Activated T-cell treated with anti-CD3 and anti-CD28 coated beads, Interleukin-2, amount 50 U/mL, for 24 hours (primary cell): Measurements from ENCODE around the gene CYB5D1.

Source experiments
- DNase-seq: peaks from one replicate; pipeline ENCODE4 v3.0.0-alpha.2; 2020
- H3K27ac Mint-ChIP-seq: 2 replicates; pipeline ENCODE4 v1.8.0; 2020; ENCODE audit warnings: mild to moderate bottlenecking, mixed read lengths
- H3K27me3 Mint-ChIP-seq: 2 replicates; pipeline ENCODE4 v1.8.0; 2020; ENCODE audit warnings: mixed read lengths
- H3K36me3 Mint-ChIP-seq: 2 replicates; pipeline ENCODE4 v1.8.0; 2020; ENCODE audit warnings: low read depth, mixed read lengths
- H3K4me1 Mint-ChIP-seq: 2 replicates; pipeline ENCODE4 v1.8.0; 2020; ENCODE audit warnings: low read depth, mixed read lengths
- H3K4me3 Mint-ChIP-seq: 2 replicates; pipeline ENCODE4 v1.8.0; 2020; ENCODE audit warnings: mild to moderate bottlenecking, moderate library complexity, mixed read lengths
- H3K9me3 Mint-ChIP-seq: 2 replicates; pipeline ENCODE4 v1.8.0; 2020; ENCODE audit warnings: mixed read lengths

Gene CYB5D1

GRCh38 chr17:7825206-7825990 is 32.4 kb upstream of the CYB5D1 start:
- Mint-ChIP-seq H3K36me3 (no peaks in the 10 kb centered on the region), H3K9me3 (no peaks in the 10 kb centered on the region), H3K27ac (peak overlapping the region; percentile 8), H3K4me3 (no peak overlapping the region), H3K4me1 (peaks cover 10% of the 10 kb centered on the region), H3K27me3 (no peaks in the 10 kb centered on the region)
- no peak for DNase-seq

- H3K4me3 Mint-ChIP-seq, result no peak overlapping the region
- no peak for DNase-seq
- no peaks in the 10 kb centered on the region for H3K9me3 Mint-ChIP-seq
- H3K36me3 Mint-ChIP-seq, result peaks cover 6% of the 10 kb centered on the region
- H3K4me1 Mint-ChIP-seq, result peaks cover 17% of the 10 kb centered on the region
- H3K27me3 Mint-ChIP-seq, result no peaks in the 10 kb centered on the region
- no peak overlapping the region for H3K27ac Mint-ChIP-seq
Measured at GRCh38 chr17:7830616-7831015, 27.2 kb upstream of the CYB5D1 start.

- H3K36me3 Mint-ChIP-seq, result peaks cover 6% of the 10 kb centered on the region
- H3K4me1 Mint-ChIP-seq, result peaks cover 21% of the 10 kb centered on the region
- DNase-seq, result no peak
- no peaks in the 10 kb centered on the region for H3K27me3 Mint-ChIP-seq
- no peak overlapping the region for H3K4me3 Mint-ChIP-seq
- no peak overlapping the region for H3K27ac Mint-ChIP-seq
- H3K9me3 Mint-ChIP-seq, result no peaks in the 10 kb centered on the region
Measured at GRCh38 chr17:7831233-7831632, 26.6 kb upstream of the CYB5D1 start.

GRCh38 chr17:7832431-7832830 is 25.4 kb upstream of the CYB5D1 start:
- Mint-ChIP-seq H3K27me3 (no peaks in the 10 kb centered on the region), H3K9me3 (no peaks in the 10 kb centered on the region), H3K4me3 (no peak overlapping the region), H3K4me1 (peaks cover 33% of the 10 kb centered on the region), H3K36me3 (peaks cover 6% of the 10 kb centered on the region), H3K27ac (no peak overlapping the region)
- DNase-seq, result no peak

GRCh38 chr17:7833011-7833794 is 24.6 kb upstream of the CYB5D1 start:
- peak overlapping the region; percentile 85 for H3K27ac Mint-ChIP-seq
- H3K36me3 Mint-ChIP-seq, result peaks cover 6% of the 10 kb centered on the region
- no peaks in the 10 kb centered on the region for H3K27me3 Mint-ChIP-seq
- no peak for DNase-seq
- no peaks in the 10 kb centered on the region for H3K9me3 Mint-ChIP-seq
- peaks cover 37% of the 10 kb centered on the region for H3K4me1 Mint-ChIP-seq
- peak overlapping the region; percentile 91 for H3K4me3 Mint-ChIP-seq

- H3K27me3 Mint-ChIP-seq, result no peaks in the 10 kb centered on the region
- no peaks in the 10 kb centered on the region for H3K9me3 Mint-ChIP-seq
- peaks cover 44% of the 10 kb centered on the region for H3K4me1 Mint-ChIP-seq
- H3K36me3 Mint-ChIP-seq, result peaks cover 6% of the 10 kb centered on the region
- H3K4me3 Mint-ChIP-seq, result peak within 1 kb of the TSS; percentile 91
- peak; percentile 93 for DNase-seq
- H3K27ac Mint-ChIP-seq, result peak within 1 kb of the TSS; percentile 98
Measured at GRCh38 chr17:7833795-7834541, 23.8 kb upstream of the CYB5D1 start, which contains the start of gene KDM6B. Gene KDM6B, plus strand, starts transcription at chr17:7834217. Its CDS starts 11,338 bp downstream, at chr17:7845555.

GRCh38 chr17:7834542-7834956 is 23.3 kb upstream of the CYB5D1 start:
- H3K36me3 Mint-ChIP-seq, result peaks cover 6% of the 10 kb centered on the region
- H3K9me3 Mint-ChIP-seq, result no peaks in the 10 kb centered on the region
- H3K27ac Mint-ChIP-seq, result peak overlapping the region; percentile 98
- no peak for DNase-seq
- peaks cover 50% of the 10 kb centered on the region for H3K4me1 Mint-ChIP-seq
- H3K4me3 Mint-ChIP-seq, result peak overlapping the region; percentile 91
- no peaks in the 10 kb centered on the region for H3K27me3 Mint-ChIP-seq

- Mint-ChIP-seq H3K9me3 (no peaks in the 10 kb centered on the region), H3K4me1 (peaks cover 57% of the 10 kb centered on the region), H3K27me3 (no peaks in the 10 kb centered on the region), H3K4me3 (peak overlapping the region; percentile 91), H3K36me3 (peaks cover 6% of the 10 kb centered on the region), H3K27ac (peak overlapping the region; percentile 98)
- peak; percentile 91 for DNase-seq
Measured at GRCh38 chr17:7834957-7835813, 22.6 kb upstream of the CYB5D1 start.

- H3K4me1 Mint-ChIP-seq, result peaks cover 65% of the 10 kb centered on the region
- peaks cover 7% of the 10 kb centered on the region for H3K36me3 Mint-ChIP-seq
- H3K27ac Mint-ChIP-seq, result peak overlapping the region; percentile 95
- DNase-seq, result no peak
- peak overlapping the region; percentile 84 for H3K4me3 Mint-ChIP-seq
- H3K9me3 Mint-ChIP-seq, result no peaks in the 10 kb centered on the region
- no peaks in the 10 kb centered on the region for H3K27me3 Mint-ChIP-seq
Measured at GRCh38 chr17:7835814-7836595, 21.8 kb upstream of the CYB5D1 start.

GRCh38 chr17:7836596-7837407 is 21.0 kb upstream of the CYB5D1 start:
- peaks cover 12% of the 10 kb centered on the region for H3K36me3 Mint-ChIP-seq
- peak overlapping the region; percentile 95 for H3K27ac Mint-ChIP-seq
- H3K9me3 Mint-ChIP-seq, result no peaks in the 10 kb centered on the region
- no peaks in the 10 kb centered on the region for H3K27me3 Mint-ChIP-seq
- H3K4me1 Mint-ChIP-seq, result peaks cover 70% of the 10 kb centered on the region
- DNase-seq, result peak; percentile 68
- peak overlapping the region; percentile 84 for H3K4me3 Mint-ChIP-seq

GRCh38 chr17:7837408-7838088 is 20.3 kb upstream of the CYB5D1 start:
- Mint-ChIP-seq H3K27ac (peak overlapping the region; percentile 95), H3K36me3 (peaks cover 17% of the 10 kb centered on the region), H3K4me1 (peaks cover 70% of the 10 kb centered on the region), H3K9me3 (no peaks in the 10 kb centered on the region), H3K4me3 (peak overlapping the region; percentile 84), H3K27me3 (no peaks in the 10 kb centered on the region)
- DNase-seq, result no peak
